Measurements from ENCODE around the gene FKBP14.

GRCh38 chr7:29962035-29962434 lies 64.5 kb downstream of the FKBP14 start:
- TF ChIP-seq POLR2AphosphoS5 (IDR thresholded peaks at IDR 0.05; ENCODE audit: low read depth) (no peak), CTCF (IDR thresholded peaks at IDR 0.05; ENCODE audit: insufficient read depth, low read length) (no peak), REST (IDR thresholded peaks at IDR 0.05; ENCODE audit: insufficient replicate concordance, low read depth) (no peak)
